Measurements from ENCODE around the gene OLFM3. TPM values are rescaled to one million over a fixed set of nuclear protein-coding genes. Genes with fewer than 3 reads are reported as not detected.

OLFM3 gene
- total and polyA plus RNA-seq, 10 of the 15 experiments (the other 5 are each of a cell fraction or from before 2014, with no cell fraction given): 0.09 to 0.33 TPM; not detected in 8

- RAD21 ChIA-PET (ENCODE audit: unreplicated experiment): no interaction called here
- ATAC-seq (peak; percentile 82), DNase-seq (ENCODE audit: low read depth, low spot score) (no peak), FAIRE-seq (peak; percentile 75)
- Histone ChIP-seq H3K27ac (ENCODE audit: control insufficient read depth, insufficient read depth) (no peak overlapping the region), H3K4me3 (no peak overlapping the region), H3K79me2 (ENCODE audit: control insufficient read depth, insufficient read depth, low read length) (no peaks in the 10 kb centered on the region), H3K27me3 (replicated peaks in 1 of 2; ENCODE audit: control insufficient read depth in 2 of 2, insufficient read depth in 2 of 2, low read length in 1 of 2) (no peaks in the 10 kb centered on the region), H4K20me1 (ENCODE audit: control insufficient read depth, insufficient read depth) (no peaks in the 10 kb centered on the region), H3K9me3 (replicated peaks; ENCODE audit: control insufficient read depth, insufficient read depth, low read length) (no peaks in the 10 kb centered on the region), H3K9ac (ENCODE audit: control insufficient read depth, insufficient read depth, low read length) (no peak overlapping the region), H3K4me2 (ENCODE audit: control insufficient read depth, insufficient read depth) (no peak overlapping the region), H3K36me3 (ENCODE audit: control insufficient read depth in 2 of 2, insufficient read depth in 2 of 2, low read length in 1 of 2) (no peaks in the 10 kb centered on the region), H2AFZ (ENCODE audit: control insufficient read depth, low read depth, low read length) (no peak overlapping the region), H3K4me1 (ENCODE audit: control insufficient read depth, insufficient read depth, low read length) (no peaks in the 10 kb centered on the region)
- CTCF ChIA-PET: interaction anchor here (0.6 to 1.2 kb wide), 3 partner anchors 8 to 180 kb away, joined by 3 to 5 read pairs (median 3); no protein-coding TSS in a partner anchor
- WGBS (ENCODE audit: insufficient coverage, insufficient replicate concordance, low lambda C conversion rate, missing lambda C conversion rate): 25% methylated on average over 3 of the region's 3 CpGs
- SMC1A ChIA-PET (ENCODE audit: uncharacterized antibody, unreplicated experiment): interaction anchor here (1.3 to 1.6 kb wide), 4 partner anchors 10 to 666 kb away, joined by 3 to 4 read pairs (median 3); no protein-coding TSS in a partner anchor
- intact Hi-C loops (cut with micrococcal nuclease; ENCODE audit: unreplicated experiment): loop anchor here (2.0 to 10.0 kb wide), 2 partner anchors 245 to 667 kb away; no protein-coding TSS in a partner anchor
- BruUV-seq (replicated peaks): no TSS peak
- POLR2A ChIA-PET: no interaction called here
- in situ Hi-C loops (cut with MboI): no loop called here
- no peak for TF ChIP-seq BCLAF1 (IDR thresholded peaks at IDR 0.05)
- TF ChIP-seq BCL3 (IDR thresholded peaks at IDR 0.05; ENCODE audit: borderline replicate concordance, insufficient read depth, low read depth, low read length, poor library complexity, severe bottlenecking): no peak
- no peak for TF ChIP-seq CEBPB (IDR thresholded peaks at IDR 0.05; ENCODE audit: borderline replicate concordance in 1 of 2, low read depth in 2 of 2, low read length in 2 of 2)
- no peak for TF ChIP-seq SUPT20H (IDR thresholded peaks at IDR 0.05; ENCODE audit: borderline replicate concordance, control insufficient read depth, low read depth, low read length)
- no peak for TF ChIP-seq ZBTB33 (IDR thresholded peaks at IDR 0.05)
- no peak for TF ChIP-seq SKIL (IDR thresholded peaks at IDR 0.05; ENCODE audit: low read depth, poor library complexity, severe bottlenecking)
- no peak for TF ChIP-seq ZNF622 (IDR thresholded peaks at IDR 0.05)
- peak; percentile 36 to 50 (median 40); a peak in 5 of 6 replicates for TF ChIP-seq CTCF (IDR thresholded peaks at IDR 0.05 in 2 of 3, conservative IDR thresholded peaks at IDR 0.05 in 1 of 3; ENCODE audit: control insufficient read depth in 2 of 3, extremely low read depth in 1 of 3, insufficient read depth in 1 of 3, low read depth in 3 of 3, low read length in 3 of 3)
- peak; percentile 35; the same call in 1 of the 2 replicates for TF ChIP-seq SMC3 (IDR thresholded peaks at IDR 0.05; ENCODE audit: borderline replicate concordance, low read length)
- no peak for TF ChIP-seq SREBF2 (IDR thresholded peaks at IDR 0.05; ENCODE audit: low read length)
- TF ChIP-seq RUNX3 (IDR thresholded peaks at IDR 0.05; ENCODE audit: low read length): no peak
- no peak for TF ChIP-seq TBL1XR1 (IDR thresholded peaks at IDR 0.05; ENCODE audit: low read depth, low read length)
- peak; percentile 42 for TF ChIP-seq RAD21 (IDR thresholded peaks at IDR 0.05; ENCODE audit: insufficient read depth, low read depth, low read length)
Observed at GRCh38 chr1:101769520-101769919, 227.2 kb downstream of the OLFM3 start.

Measured in GM12878 (cell line).